Body of pancreas (tissue), 4 donors: ENCODE measurements around the gene SYCN. TPM values are rescaled to one million over a fixed set of nuclear protein-coding genes. Genes with fewer than 3 reads are reported as not detected.
"Not testable (repeated sequence)": the region's sequence is repeated elsewhere in the genome, so short reads cannot be mapped to it uniquely, and the experiment has no call there.

Source experiments
- ATAC-seq: fragments of 150-250 bp; one replicate; pipeline ENCODE4 v1.9.1; 2016
- DNase-seq, 4 donors: peaks; one replicate each; pipeline ENCODE4 v3.0.0-alpha.2; 2019
- H3K27ac ChIP-seq, 4 donors: fragments of 200-600 bp; sonication (generic); 1 replicate in 3 of 4; 2 replicates in 1 of 4; pipeline versions ENCODE4 v1.5.1 to v1.6.1; 2016 to 2019; ENCODE audit warnings: mild to moderate bottlenecking in 1 of 4, mixed read lengths in 1 of 4, moderate library complexity in 1 of 4
- H3K27me3 ChIP-seq, 2 donors: fragments of 200-600 bp; sonication (generic); one replicate each; pipeline ENCODE4 v1.6.0; 2016; ENCODE audit warnings: mild to moderate bottlenecking in 1 of 2
- H3K36me3 ChIP-seq, 2 donors: fragments of 200-600 bp; sonication (generic); replicated peaks in 1 of 2; 2 replicates each; pipeline ENCODE4 v1.5.1; 2016; ENCODE audit warnings: low read depth in 2 of 2; ENCODE audit not compliant: insufficient read depth in 1 of 2
- H3K4me1 ChIP-seq: fragments of 200-600 bp; sonication (generic); one replicate; pipeline ENCODE4 v1.6.0; 2016
- H3K4me3 ChIP-seq, 2 donors: fragments of 200-600 bp; sonication (generic); 1 replicate in 1 of 2; 2 replicates in 1 of 2; pipeline ENCODE4 v1.5.1; 2016 to 2019
- H3K9me3 ChIP-seq, 3 donors: fragments of 200-600 bp; sonication (generic); 1 replicate in 2 of 3; 2 replicates in 1 of 3; pipeline ENCODE4 v1.5.1; 2016
- CTCF ChIP-seq, 7 experiments: fragments of 450-650 bp in 4 of 7; fragments of 200-600 bp in 3 of 7; sonication (generic) in 3 of 7; IDR thresholded peaks; one replicate each; pipeline ENCODE4 v1.5.1; 2016 to 2019; ENCODE audit warnings: antibody characterized with exemption in 7 of 7
- POLR2A ChIP-seq, 3 donors: fragments of 450-650 bp; IDR thresholded peaks; one replicate each; pipeline ENCODE4 v1.6.1; 2016; ENCODE audit warnings: antibody characterized with exemption in 3 of 3, mild to moderate bottlenecking in 2 of 3
- WGBS, 2 donors: methylation state at CpG; one replicate each; pipeline ENCODE4 v1.1.5; 2017; 5-methylcytosine and 5-hydroxymethylcytosine counted together
- intact Hi-C: fragments of 100-400 bp; cut with DNase I; formaldehyde crosslinking; loops from one replicate; pipeline ENCODE4 v1.15.1; 2023
- total RNA-seq, 2 donors: library from RNA; depleted of rRNA; stranded (reverse); fragments of >200 nt; gene quantifications; one replicate each; pipeline ENCODE4 v1.1.0, GENCODE V29; 2016

The SYCN gene
- total RNA-seq, 2 donors from 2014 or later: 2,614 to 5,793 TPM

- no peak for TF ChIP-seq POLR2A (IDR thresholded peaks at IDR 0.05)
- no peak for TF ChIP-seq CTCF (IDR thresholded peaks at IDR 0.05)
- Histone ChIP-seq H3K4me1 (peaks cover 13% of the 10 kb centered on the region), H3K36me3 (no peaks in the 10 kb centered on the region), H3K27me3 (peaks cover 0 to 10% of the 10 kb centered on the region in 2 donors), H3K27ac (no peak overlapping the region), H3K9me3 (no peaks in the 10 kb centered on the region), H3K4me3 (no peak overlapping the region)
- 81 to 83% methylated on average over 5 of the region's 5 CpGs for WGBS, 2 donors
- no peak for DNase-seq
- intact Hi-C loops: no loop called here
- no peak for ATAC-seq
Observed at GRCh38 chr19:39251081-39251480, 47.0 kb upstream of the SYCN start.

GRCh38 chr19:39248806-39249205, 44.7 kb upstream of the SYCN start, which contains the start of gene IFNL4:
Gene IFNL4, minus strand, starts transcription at chr19:39248856.
- no peak for TF ChIP-seq CTCF (IDR thresholded peaks at IDR 0.05)
- no peak for TF ChIP-seq POLR2A (IDR thresholded peaks at IDR 0.05)
- 80 to 84% methylated on average over 8 to 13 of the region's 13 CpGs for WGBS, 2 donors
- Histone ChIP-seq H3K27ac (no peak within 1 kb of the TSS), H3K4me3 (no peak within 1 kb of the TSS), H3K36me3 (no peaks in the 10 kb centered on the region), H3K4me1 (peaks cover 13% of the 10 kb centered on the region), H3K9me3 (no peaks in the 10 kb centered on the region), H3K27me3 (peaks cover 0 to 10% of the 10 kb centered on the region in 2 donors)
- intact Hi-C loops: no loop called here
- no peak for DNase-seq
- no peak for ATAC-seq

GRCh38 chr19:39247701-39248664, 43.9 kb upstream of the SYCN start:
- intact Hi-C loops: no loop called here
- Histone ChIP-seq H3K36me3 (no peaks in the 10 kb centered on the region), H3K4me1 (peaks cover 13% of the 10 kb centered on the region), H3K4me3 (no peak overlapping the region), H3K27ac (no peak overlapping the region), H3K9me3 (no peaks in the 10 kb centered on the region), H3K27me3 (peaks cover 0 to 10% of the 10 kb centered on the region in 2 donors)
- 28 to 65% methylated on average over 16 to 86 of the region's 92 CpGs for WGBS, 2 donors
- DNase-seq (peak in 2 of 4 donors; percentile 24), ATAC-seq (peak; percentile 31)
- no peak for TF ChIP-seq CTCF (IDR thresholded peaks at IDR 0.05)
- no peak for TF ChIP-seq POLR2A (IDR thresholded peaks at IDR 0.05)

- no peaks in the 10 kb centered on the region for H3K9me3 ChIP-seq
- TF ChIP-seq POLR2A (IDR thresholded peaks at IDR 0.05): no peak
- TF ChIP-seq CTCF (IDR thresholded peaks at IDR 0.05): no peak
- 34 to 49% methylated on average over 18 to 38 of the region's 42 CpGs for WGBS, 2 donors
- H3K27me3 ChIP-seq: peaks cover 0 to 10% of the 10 kb centered on the region in 2 donors
- DNase-seq (peak in 2 of 4 donors; percentile 34 to 38), ATAC-seq (peak; percentile 41)
- H3K36me3 ChIP-seq: no peaks in the 10 kb centered on the region
- H3K4me3 ChIP-seq: no peak overlapping the region
- H3K27ac ChIP-seq: no peak overlapping the region
- intact Hi-C loops: no loop called here
- H3K4me1 ChIP-seq: peaks cover 13% of the 10 kb centered on the region
Observed at GRCh38 chr19:39246951-39247669, 43.0 kb upstream of the SYCN start.

GRCh38 chr19:39245166-39245565, 41.1 kb upstream of the SYCN start:
- intact Hi-C loops, H3K9me3 ChIP-seq, H3K27ac ChIP-seq, H3K36me3 ChIP-seq, DNase-seq, H3K4me3 ChIP-seq, H3K27me3 ChIP-seq: not testable (repeated sequence)
- peaks cover 13% of the 10 kb centered on the region for H3K4me1 ChIP-seq
- peak; percentile 72 for ATAC-seq
- no CpG with 5 or more reads among the region's 1 CpG for WGBS, 2 donors

- intact Hi-C loops, H3K27ac ChIP-seq, H3K9me3 ChIP-seq, H3K4me3 ChIP-seq, DNase-seq, ATAC-seq, H3K36me3 ChIP-seq, H3K27me3 ChIP-seq: not testable (repeated sequence)
- peaks cover 13% of the 10 kb centered on the region for H3K4me1 ChIP-seq
- WGBS, 2 donors: 93 to 96% methylated on average over 4 to 6 of the region's 12 CpGs
Observed at GRCh38 chr19:39244410-39245100, 40.5 kb upstream of the SYCN start, which contains the start of gene IFNL3. Gene IFNL3, minus strand, starts transcription at chr19:39245006. Its CDS starts 39 bp downstream, at chr19:39244967.

- H3K36me3 ChIP-seq, DNase-seq, H3K9me3 ChIP-seq, ATAC-seq, H3K4me3 ChIP-seq, intact Hi-C loops, H3K27ac ChIP-seq, H3K27me3 ChIP-seq: not testable (repeated sequence)
- peaks cover 13% of the 10 kb centered on the region for H3K4me1 ChIP-seq
- WGBS, 2 donors: 86 to 89% methylated on average over 2 to 12 of the region's 13 CpGs
Observed at GRCh38 chr19:39243741-39244140, 39.7 kb upstream of the SYCN start.
